Measurements from ENCODE around the gene RHBDL1. TPM values are rescaled to one million over a fixed set of nuclear protein-coding genes. Genes with fewer than 3 reads are reported as not detected.

RHBDL1 gene
- total RNA-seq (2014; rRNA removed; shearing (Covaris generic)) = 10.1 and 11.5 TPM in 2 replicates
- 8.4 and 9.2 TPM in 2 replicates for polyA plus RNA-seq (2016; fragmentation: Nextera tagmentation; extraction: Ambion mirVana)
- long read RNA-seq, partial matches to known transcripts = 0 of 6 reads
- long read RNA-seq, other reads (novel, unspliced or antisense) = 1 of 6 reads

GRCh38 chr16:674968-675883, at the start of gene RHBDL1:
Gene RHBDL1, plus strand, starts transcription at chr16:675671. Its CDS starts 120 bp downstream, at chr16:675791.
- peaks cover 10% of the 10 kb centered on the region for H3K27me3 Mint-ChIP-seq (ENCODE audit: insufficient read depth, low read depth, poor library complexity)
- DNase-seq (ENCODE audit: low spot score) (peak; percentile 80), ATAC-seq (peak; percentile 5)
- peak within 1 kb of the TSS; percentile 72 for H3K4me3 Mint-ChIP-seq
- H3K4me1 ChIP-seq (ENCODE audit: insufficient read depth) = peaks cover 11% of the 10 kb centered on the region; the same call in 1 of the 2 replicates
- H3K27me3 ChIP-seq (ENCODE audit: insufficient read depth) = no peaks in the 10 kb centered on the region
- peaks cover 3% of the 10 kb centered on the region; the same call in 1 of the 2 replicates for H4K20me1 ChIP-seq (replicated peaks; ENCODE audit: insufficient read depth)
- H2AFZ ChIP-seq = no peak within 1 kb of the TSS
- no peak within 1 kb of the TSS for H3K27ac ChIP-seq (ENCODE audit: low read depth)
- H3K36me3 Mint-ChIP-seq (ENCODE audit: low read depth) = peaks cover 14% of the 10 kb centered on the region; the same call in 2 of the 3 replicates
- H3K4me2 ChIP-seq = peak within 1 kb of the TSS; percentile 86
- H3K79me2 ChIP-seq (replicated peaks; ENCODE audit: insufficient read depth) = no peaks in the 10 kb centered on the region
- TF ChIP-seq STAT1 (IDR thresholded peaks at IDR 0.05; ENCODE audit: unreplicated experiment) (no peak), POLR2AphosphoS5 (IDR thresholded peaks at IDR 0.05; ENCODE audit: low read depth) (0 out of 2 replicates have a peak, but pooled peaks have one; percentile 16)
- TF ChIP-seq, protein P1, sequence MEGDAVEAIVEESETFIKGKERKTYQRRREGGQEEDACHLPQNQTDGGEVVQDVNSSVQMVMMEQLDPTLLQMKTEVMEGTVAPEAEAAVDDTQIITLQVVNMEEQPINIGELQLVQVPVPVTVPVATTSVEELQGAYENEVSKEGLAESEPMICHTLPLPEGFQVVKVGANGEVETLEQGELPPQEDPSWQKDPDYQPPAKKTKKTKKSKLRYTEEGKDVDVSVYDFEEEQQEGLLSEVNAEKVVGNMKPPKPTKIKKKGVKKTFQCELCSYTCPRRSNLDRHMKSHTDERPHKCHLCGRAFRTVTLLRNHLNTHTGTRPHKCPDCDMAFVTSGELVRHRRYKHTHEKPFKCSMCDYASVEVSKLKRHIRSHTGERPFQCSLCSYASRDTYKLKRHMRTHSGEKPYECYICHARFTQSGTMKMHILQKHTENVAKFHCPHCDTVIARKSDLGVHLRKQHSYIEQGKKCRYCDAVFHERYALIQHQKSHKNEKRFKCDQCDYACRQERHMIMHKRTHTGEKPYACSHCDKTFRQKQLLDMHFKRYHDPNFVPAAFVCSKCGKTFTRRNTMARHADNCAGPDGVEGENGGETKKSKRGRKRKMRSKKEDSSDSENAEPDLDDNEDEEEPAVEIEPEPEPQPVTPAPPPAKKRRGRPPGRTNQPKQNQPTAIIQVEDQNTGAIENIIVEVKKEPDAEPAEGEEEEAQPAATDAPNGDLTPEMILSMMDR (conservative IDR thresholded peaks at IDR 0.05; ENCODE audit: low read depth in 2 of 2) = peak in 1 of 2 experiments; percentile 31; a peak in 1 of 4 replicates
- no peaks in the 10 kb centered on the region; the same call in 2 of the 3 replicates for H3K9me3 Mint-ChIP-seq
- H3F3A ChIP-seq (replicated peaks; ENCODE audit: low read depth) = peaks cover 17% of the 10 kb centered on the region
- H3K4me3 ChIP-seq = peak within 1 kb of the TSS; percentile 66
- H3K27ac Mint-ChIP-seq = no peak within 1 kb of the TSS
- no peaks in the 10 kb centered on the region for H3K9me2 ChIP-seq (ENCODE audit: insufficient read depth)
- H3K36me3 ChIP-seq (ENCODE audit: insufficient read depth) = peaks cover 5% of the 10 kb centered on the region; the same call in 1 of the 2 replicates
- peaks cover 17% of the 10 kb centered on the region for H3K4me1 Mint-ChIP-seq

DNA sequence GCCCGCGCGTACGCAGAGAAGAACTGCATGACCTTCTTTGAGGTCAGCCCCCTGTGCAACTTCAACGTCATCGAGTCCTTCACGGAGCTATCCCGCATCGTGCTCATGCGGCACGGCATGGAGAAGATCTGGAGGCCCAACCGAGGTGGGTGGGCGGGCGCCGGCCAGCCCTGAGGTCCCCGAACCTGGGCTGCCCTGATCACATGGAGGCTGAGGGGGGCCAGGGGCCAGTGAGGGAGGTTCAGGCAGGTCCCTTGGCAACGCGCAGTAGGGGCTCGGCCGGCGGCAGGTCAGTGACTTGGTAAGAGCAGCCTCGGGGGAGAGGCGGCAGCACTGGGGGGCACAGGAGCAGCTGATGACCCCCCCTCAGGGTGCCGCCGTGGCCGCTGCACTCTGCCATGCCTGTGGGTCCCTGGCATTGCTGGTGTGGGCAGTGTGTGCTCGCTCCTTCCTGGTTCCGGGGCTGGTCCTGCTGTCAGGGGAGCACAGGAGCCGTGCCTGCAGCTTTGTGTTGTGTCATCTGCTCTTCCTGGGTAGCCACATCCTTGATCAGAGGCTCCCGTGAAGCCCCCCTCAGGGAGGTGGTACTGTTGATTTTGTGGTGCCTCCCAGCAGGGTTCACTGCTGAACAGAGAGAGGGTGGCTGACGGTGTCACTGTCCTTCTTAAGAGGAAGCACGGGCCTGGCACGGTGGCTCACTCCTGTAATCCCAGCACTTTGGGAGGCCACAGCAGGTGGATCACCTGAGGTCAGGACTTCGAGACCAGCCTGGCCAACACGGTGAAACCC, 49.3 kb upstream of the RHBDL1 start:
- no peak overlapping the region for H3K4me3 ChIP-seq
- no peak overlapping the region for H3K27ac ChIP-seq (ENCODE audit: low read depth)
- Mint-ChIP-seq H3K27ac (no peak overlapping the region), H3K9me3 (no peaks in the 10 kb centered on the region), H3K36me3 (ENCODE audit: low read depth) (no peaks in the 10 kb centered on the region; the same call in 2 of the 3 replicates), H3K4me1 (peaks cover 40% of the 10 kb centered on the region), H3K4me3 (no peak overlapping the region), H3K27me3 (ENCODE audit: insufficient read depth, low read depth, poor library complexity) (peaks cover 16% of the 10 kb centered on the region)
- peaks cover 10% of the 10 kb centered on the region; the same call in 1 of the 2 replicates for H4K20me1 ChIP-seq (replicated peaks; ENCODE audit: insufficient read depth)
- DNase-seq (ENCODE audit: low spot score) (no peak), ATAC-seq (no peak)
- H3K4me2 ChIP-seq = no peak overlapping the region
- peaks cover 21% of the 10 kb centered on the region for H3F3A ChIP-seq (replicated peaks; ENCODE audit: low read depth)
- H3K79me2 ChIP-seq (replicated peaks; ENCODE audit: insufficient read depth) = no peaks in the 10 kb centered on the region; the same call in 1 of the 2 replicates
- no peaks in the 10 kb centered on the region for H3K27me3 ChIP-seq (ENCODE audit: insufficient read depth)
- peaks cover 24% of the 10 kb centered on the region for H3K4me1 ChIP-seq (ENCODE audit: insufficient read depth)
- no peaks in the 10 kb centered on the region for H3K36me3 ChIP-seq (ENCODE audit: insufficient read depth)
- no peak overlapping the region for H2AFZ ChIP-seq
- H3K9me2 ChIP-seq (ENCODE audit: insufficient read depth) = no peaks in the 10 kb centered on the region
- TF ChIP-seq, protein P2, sequence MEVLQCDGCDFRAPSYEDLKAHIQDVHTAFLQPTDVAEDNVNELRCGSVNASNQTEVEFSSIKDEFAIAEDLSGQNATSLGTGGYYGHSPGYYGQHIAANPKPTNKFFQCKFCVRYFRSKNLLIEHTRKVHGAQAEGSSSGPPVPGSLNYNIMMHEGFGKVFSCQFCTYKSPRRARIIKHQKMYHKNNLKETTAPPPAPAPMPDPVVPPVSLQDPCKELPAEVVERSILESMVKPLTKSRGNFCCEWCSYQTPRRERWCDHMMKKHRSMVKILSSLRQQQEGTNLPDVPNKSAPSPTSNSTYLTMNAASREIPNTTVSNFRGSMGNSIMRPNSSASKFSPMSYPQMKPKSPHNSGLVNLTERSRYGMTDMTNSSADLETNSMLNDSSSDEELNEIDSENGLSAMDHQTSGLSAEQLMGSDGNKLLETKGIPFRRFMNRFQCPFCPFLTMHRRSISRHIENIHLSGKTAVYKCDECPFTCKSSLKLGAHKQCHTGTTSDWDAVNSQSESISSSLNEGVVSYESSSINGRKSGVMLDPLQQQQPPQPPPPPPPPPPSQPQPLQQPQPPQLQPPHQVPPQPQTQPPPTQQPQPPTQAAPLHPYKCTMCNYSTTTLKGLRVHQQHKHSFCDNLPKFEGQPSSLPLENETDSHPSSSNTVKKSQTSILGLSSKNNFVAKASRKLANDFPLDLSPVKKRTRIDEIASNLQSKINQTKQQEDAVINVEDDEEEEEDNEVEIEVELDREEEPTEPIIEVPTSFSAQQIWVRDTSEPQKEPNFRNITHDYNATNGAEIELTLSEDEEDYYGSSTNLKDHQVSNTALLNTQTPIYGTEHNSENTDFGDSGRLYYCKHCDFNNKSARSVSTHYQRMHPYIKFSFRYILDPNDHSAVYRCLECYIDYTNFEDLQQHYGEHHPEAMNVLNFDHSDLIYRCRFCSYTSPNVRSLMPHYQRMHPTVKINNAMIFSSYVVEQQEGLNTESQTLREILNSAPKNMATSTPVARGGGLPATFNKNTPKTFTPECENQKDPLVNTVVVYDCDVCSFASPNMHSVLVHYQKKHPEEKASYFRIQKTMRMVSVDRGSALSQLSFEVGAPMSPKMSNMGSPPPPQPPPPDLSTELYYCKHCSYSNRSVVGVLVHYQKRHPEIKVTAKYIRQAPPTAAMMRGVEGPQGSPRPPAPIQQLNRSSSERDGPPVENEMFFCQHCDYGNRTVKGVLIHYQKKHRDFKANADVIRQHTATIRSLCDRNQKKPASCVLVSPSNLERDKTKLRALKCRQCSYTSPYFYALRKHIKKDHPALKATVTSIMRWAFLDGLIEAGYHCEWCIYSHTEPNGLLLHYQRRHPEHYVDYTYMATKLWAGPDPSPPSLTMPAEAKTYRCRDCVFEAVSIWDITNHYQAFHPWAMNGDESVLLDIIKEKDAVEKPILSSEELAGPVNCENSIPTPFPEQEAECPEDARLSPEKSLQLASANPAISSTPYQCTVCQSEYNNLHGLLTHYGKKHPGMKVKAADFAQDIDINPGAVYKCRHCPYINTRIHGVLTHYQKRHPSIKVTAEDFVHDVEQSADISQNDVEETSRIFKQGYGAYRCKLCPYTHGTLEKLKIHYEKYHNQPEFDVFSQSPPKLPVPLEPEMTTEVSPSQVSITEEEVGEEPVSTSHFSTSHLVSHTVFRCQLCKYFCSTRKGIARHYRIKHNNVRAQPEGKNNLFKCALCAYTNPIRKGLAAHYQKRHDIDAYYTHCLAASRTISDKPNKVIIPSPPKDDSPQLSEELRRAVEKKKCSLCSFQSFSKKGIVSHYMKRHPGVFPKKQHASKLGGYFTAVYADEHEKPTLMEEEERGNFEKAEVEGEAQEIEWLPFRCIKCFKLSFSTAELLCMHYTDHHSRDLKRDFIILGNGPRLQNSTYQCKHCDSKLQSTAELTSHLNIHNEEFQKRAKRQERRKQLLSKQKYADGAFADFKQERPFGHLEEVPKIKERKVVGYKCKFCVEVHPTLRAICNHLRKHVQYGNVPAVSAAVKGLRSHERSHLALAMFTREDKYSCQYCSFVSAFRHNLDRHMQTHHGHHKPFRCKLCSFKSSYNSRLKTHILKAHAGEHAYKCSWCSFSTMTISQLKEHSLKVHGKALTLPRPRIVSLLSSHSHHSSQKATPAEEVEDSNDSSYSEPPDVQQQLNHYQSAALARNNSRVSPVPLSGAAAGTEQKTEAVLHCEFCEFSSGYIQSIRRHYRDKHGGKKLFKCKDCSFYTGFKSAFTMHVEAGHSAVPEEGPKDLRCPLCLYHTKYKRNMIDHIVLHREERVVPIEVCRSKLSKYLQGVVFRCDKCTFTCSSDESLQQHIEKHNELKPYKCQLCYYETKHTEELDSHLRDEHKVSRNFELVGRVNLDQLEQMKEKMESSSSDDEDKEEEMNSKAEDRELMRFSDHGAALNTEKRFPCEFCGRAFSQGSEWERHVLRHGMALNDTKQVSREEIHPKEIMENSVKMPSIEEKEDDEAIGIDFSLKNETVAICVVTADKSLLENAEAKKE (CRISPR knock-in tag; IDR thresholded peaks at IDR 0.05) = no peak
- no peak for TF ChIP-seq EZH2phosphoT487 (IDR thresholded peaks at IDR 0.05; ENCODE audit: unreplicated experiment)
- TF ChIP-seq ZNF114 (CRISPR knock-in tag; IDR thresholded peaks at IDR 0.05) = no peak
- no peak for TF ChIP-seq CREB1 (CRISPR knock-in tag; IDR thresholded peaks at IDR 0.05; ENCODE audit: low read depth)
- no peak for TF ChIP-seq ZNF331 (CRISPR knock-in tag; IDR thresholded peaks at IDR 0.05; ENCODE audit: low read depth)
- no peak for TF ChIP-seq NANOG (IDR thresholded peaks at IDR 0.05; ENCODE audit: borderline replicate concordance)
- TF ChIP-seq STAT1 (IDR thresholded peaks at IDR 0.05; ENCODE audit: unreplicated experiment) = no peak
- no peak for TF ChIP-seq EZH2 (IDR thresholded peaks at IDR 0.05; ENCODE audit: low read depth, unreplicated experiment)
